Activated T-cell treated with anti-CD3 and anti-CD28 coated beads, Interleukin-2, amount 50 U/mL, for 1 hour (primary cell): ENCODE results near the gene KNDC1.
"Not testable (repeated sequence)": the region's sequence is repeated elsewhere in the genome, so short reads cannot be mapped to it uniquely, and the experiment has no call there.

ENCODE experiments used
- DNase-seq: peaks from one replicate; pipeline ENCODE4 v3.0.0-alpha.2; 2020

The KNDC1 gene, protein sequence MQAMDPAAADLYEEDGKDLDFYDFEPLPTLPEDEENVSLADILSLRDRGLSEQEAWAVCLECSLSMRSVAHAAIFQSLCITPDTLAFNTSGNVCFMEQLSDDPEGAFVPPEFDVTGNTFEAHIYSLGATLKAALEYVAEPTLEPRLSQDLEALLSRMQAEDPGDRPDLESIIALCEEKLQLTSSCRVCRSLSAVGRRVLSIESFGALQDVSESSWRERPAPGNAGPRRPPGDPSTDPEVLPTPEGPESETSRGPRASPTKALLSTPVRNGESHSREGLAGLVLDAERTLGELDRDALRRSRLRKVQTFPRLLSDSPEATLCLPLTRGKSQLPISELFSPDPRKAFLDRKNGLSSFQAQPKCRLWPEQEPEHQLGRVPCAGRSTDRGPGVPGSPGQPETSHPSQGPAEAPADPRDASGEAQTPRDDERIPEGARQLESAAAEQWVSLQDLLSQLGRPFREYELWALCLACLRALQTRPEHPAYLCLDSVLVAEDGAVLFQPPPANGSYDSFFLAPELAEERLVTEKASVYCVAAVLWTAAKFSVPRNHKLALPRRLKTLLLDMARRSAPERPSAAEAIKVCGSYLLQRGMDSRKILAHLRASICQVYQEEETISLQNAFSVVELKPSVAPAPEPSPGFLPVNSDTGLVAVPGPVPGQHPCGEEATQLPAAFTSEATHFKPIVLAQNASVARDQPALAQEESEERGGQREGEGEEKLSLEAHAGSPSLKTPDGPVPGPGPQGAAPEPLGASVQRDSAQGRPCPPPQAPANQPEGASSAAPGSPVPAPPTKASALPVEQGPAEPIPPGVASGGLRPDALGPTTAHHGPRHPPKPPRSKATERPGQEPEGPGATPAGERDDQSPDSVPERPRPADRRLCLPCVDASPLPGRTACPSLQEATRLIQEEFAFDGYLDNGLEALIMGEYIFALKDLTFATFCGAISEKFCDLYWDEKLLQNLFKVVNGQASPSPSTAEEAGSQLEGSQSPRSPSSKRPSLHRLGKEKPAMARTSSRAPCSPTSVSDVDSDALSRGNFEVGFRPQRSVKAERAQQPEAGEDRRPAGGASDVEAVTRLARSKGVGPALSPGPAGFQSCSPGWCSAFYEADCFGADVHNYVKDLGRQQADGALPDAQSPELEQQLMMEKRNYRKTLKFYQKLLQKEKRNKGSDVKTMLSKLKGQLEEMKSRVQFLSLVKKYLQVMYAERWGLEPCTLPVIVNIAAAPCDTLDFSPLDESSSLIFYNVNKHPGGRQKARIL (N-terminal part only)

DNA sequence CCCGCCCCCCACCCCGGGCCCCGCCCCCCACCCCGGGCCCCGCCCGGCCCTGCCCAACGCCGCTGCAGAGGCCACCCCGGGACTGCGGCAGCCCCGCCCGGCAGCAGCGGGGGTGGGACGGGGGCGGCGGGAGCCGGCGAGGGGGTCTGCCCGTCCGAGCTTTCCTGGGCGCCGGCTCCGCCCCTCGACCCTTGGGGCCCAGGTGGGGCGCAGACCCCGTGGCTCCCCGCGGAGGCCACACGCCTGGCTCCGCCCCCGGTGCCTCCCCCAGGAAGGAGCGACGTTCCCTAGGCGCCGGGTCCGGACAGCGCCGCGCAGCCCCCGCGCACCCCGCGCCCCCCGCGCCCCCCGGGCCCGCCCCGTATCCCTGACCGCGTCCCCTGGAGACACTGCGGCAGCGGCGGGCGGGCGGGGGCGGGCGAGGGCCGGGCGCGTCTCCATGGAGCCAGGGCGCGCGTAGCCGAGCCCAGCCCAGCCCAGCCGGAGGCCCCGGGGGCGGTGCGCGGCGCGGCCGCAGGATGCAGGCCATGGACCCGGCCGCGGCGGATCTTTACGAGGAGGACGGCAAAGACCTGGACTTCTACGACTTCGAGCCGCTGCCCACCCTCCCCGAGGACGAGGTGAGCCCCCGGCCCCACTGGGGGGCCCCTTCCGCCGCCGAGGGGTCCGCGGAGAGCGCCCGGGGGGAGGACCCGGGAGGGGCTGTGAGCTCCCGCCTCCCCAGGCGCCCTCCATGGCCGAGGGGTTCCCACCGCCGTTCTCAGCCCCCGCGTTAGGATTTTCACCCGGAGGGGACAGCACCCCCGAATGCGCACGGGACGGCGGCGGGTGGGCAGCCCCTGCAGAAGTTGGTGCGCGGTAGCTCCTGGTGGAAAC is at the start of gene KNDC1:
KNDC1 (plus strand) TSS at position 270 of the 876 bp plus-strand sequence; CDS start at position 519, 249 bp downstream.
- peak; percentile 44 for DNase-seq

DNA sequence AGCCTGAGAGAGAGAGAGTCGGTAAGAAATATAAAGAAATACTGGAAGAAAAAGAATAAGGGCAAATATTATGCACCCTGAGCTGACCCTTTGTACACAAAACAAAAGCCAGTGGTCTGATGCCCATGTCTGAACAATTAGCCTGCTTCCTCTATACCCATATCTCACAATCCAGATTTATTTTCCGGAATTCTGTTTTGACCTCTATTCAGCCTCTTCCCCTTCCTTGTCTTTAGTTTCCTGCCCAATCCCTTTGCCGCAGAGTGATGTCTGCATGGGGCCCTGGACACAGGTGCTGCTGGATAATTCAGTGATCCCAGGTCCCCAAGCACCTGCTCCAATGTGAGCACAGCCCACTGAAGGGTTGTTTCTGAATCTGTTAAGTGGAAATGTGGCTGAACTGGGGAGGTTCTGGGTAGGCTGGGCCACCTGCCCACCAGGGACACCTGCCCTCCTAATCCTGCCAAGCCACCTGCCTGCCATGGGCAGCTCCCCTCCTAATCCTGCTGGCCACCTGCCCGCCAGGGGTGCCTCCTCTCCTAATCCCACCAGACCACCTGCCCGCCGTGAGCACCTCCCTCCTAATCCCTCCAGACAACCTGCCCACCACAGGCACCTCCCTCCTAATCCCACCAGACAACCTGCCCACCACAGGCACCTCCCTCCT is 49.3 kb upstream of the KNDC1 start:
- no peak for DNase-seq

DNA sequence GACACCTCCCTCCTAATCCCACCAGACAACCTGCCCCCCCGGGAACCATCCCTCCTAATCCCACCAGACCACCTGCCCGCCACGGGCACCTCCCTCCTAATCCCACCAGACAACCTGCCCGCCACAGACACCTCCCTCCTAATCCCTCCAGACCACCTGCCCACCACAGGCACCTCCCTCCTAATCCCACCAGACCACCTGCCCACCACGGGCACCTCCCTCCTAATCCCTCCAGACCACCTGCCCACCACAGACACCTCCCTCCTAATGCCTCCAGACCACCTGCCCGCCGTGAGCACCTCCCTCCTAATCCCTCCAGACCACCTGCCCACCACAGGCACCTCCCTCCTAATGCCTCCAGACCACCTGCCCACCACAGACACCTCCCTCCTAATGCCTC is 48.4 kb upstream of the KNDC1 start:
- not testable (repeated sequence) for DNase-seq

DNA sequence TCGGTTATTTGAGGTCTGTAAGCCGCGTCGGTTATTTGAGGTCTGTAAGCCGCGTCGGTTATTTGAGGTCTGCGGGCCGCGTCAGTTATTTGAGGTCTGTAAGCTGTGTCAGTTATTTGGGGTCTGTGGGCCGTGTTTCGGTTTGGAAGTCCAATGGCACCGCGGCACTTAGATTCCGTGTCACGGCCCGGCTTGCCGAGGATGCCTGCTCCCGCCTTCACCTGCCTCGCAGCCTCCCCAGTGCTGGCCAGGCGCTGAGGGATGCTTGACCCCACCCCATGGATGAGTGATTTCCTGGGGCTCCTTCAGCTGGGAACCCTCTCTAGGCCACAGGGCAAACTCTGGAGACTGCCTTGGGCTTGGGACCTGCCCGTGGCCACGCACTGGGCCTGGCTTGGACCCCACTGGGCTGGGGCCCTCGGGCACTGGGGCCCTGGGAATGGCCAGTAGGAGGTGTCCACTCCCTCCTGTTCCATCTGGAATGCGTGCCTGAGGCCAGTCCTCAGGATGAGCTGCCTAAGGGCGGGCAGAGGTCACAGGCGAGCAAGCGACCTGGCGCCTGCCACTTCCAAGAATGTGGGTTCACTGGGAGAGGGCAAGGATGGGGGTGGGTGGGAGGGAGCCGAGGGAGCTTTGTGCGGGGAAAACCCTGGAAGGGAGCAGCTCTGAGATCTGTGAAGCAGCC is 46.7 kb upstream of the KNDC1 start:
- no peak for DNase-seq

DNA sequence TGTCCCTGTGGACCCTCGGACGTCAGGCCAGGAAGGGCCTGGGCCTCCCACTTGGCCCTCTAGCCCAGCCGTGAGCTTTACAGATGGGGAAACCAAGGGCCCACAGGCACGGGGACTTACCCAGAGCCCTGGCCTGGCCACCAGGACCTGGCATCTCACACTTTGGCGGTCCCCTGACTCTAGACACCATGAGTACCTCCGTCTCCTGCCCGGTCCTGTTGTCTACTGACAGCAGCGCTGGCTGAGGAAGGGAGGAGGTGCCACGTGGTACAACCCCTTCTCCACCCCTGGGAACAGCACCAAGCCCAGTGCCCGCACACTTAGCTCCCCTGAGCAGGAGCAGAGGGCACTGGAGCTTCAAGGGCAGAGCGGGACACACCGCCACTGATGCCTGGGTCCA is 46.2 kb upstream of the KNDC1 start:
- no peak for DNase-seq

DNA sequence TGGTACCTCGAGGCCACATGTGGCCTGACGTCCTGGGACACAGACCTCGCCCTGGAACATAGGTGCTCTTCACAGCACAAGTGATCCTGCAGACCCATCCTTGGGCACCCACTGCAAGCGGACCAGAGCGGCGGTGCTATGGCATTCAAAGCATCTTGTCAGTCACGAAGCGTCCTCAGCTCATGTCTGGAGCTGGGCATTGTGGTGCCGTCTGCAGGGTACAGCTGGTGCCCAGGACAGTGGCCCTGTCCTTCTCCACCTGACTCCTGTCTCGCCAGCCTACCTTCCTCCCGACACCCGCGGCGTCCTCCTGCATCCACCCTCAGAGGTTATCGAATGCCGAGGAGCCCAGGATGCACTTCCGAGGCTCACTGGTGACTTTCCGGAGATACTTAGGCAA is 45.8 kb upstream of the KNDC1 start:
- DNase-seq = no peak

DNA sequence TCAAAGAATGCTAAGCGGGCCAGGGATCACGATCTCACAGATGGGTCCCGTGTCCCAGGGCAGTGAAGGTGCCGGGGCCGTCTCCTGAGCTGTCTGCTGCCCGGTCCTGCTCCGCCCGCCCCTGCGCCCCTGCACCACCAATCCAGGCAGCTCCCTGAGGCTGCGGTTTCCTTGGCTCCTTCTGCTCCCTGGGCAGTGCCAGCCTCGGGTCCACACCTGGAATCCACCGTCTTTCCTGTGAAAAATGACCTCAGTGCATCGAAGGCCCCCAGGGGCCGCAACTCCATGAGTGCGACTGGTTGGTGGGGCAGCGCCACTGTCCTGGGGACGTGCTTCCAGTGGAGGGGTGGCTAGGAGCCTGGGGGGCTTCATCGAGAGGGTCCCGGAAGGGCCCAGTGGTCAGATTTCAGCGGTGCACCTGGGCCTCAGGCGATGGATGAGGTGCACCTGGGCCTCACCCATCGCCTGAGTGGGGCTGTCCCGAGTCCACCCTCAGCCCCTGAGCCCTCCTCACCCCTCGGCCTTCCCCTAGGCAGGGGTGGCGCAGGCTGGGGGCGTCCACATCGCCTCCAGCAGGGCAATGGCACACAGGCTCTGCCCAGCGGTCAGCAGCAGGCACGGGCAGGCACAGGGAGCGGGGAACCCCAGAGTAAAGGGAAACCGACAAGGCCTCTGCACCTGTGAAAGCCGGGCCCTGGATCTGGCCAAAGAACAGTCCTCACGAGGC is 45.1 kb upstream of the KNDC1 start:
- DNase-seq = no peak

DNA sequence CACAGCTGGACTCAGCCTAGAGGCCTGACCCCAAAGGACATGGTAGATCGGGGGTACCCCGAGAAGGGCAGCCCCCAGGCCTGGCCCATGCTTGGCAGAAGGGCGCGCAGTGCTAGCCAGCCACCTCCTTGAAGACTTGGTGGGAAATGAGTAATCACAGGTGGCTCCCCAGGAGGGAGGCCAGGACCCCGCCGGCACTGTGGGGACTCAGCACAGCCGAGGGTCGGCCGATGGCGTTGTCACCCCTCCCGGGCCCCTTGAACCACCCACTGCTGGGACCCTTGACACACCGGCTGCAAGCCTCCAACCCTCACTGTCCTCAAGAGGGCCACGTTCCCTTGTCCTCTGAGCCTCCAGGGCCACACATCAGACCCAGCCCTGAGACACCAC is 44.6 kb upstream of the KNDC1 start:
- DNase-seq = no peak

DNA sequence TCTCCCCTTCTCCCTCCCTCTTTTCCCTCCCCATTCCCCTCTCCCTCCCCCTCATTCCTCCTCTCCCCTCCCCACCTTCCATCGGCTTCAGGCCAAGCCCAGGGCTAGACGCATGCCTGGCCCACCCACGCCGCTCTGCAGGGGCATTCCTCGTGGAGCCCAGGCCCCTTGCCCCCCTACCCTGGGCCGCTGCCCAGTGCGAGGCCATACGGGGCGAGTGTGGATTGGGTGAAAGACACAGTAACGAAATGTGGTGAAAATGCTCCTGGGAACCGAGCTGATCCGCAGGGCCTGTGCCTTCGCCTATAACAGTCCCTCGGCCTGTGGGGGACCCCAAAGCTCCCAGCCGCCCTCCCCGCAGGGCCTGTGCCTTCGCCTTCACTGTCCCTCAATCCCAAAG is 44.0 kb upstream of the KNDC1 start:
- no peak for DNase-seq

DNA sequence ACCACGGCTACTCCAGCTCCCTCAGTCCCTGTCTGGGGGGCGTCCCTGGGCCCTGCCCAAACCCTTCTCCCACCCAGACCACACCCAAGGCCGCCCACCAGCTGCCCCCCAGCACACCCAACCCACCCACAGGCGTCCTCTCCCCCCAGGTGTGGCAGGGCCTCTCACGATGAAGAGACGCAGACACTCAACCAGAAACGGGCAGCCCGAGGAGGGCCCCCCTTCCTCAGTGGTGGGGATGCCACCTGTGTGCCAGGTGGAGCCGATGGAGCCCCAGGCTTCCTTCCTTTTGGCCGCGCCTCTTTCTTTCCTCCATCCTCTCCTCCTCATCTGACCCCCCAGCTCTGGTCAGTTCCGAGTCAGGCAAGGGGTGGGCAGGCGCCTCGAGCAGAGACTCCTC is 43.6 kb upstream of the KNDC1 start:
- DNase-seq = no peak

DNA sequence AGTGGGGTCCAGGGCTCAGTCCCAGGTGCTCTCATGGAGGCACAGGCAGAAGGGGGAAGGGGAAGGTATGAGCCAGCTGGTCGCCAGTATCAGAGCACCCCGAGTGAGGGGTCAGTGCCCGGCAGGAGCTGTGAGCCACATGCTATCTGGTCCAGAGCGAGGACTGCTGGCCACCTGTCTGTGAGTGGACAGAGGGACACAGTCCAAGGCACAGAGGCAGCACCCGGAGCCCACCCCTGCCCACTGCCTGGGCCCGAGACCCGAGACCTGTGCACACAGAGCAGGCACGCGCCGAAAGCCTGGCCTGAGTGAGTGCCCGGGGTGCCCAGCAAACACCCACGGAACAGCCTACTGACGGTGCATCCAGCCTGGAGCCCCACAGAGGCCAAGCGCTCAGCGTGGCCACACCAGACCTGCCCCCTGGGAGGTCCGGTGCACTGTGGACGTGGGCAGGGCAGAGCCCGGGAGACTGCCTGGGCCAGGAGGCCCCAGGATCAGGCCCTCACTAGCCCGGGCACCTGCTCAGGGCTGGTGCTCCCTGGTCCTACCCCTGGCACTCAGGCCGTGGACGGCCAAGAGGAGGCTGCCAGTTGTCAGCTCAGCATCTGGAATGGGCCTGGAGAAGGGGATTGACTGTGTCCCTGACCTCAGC is 42.9 kb upstream of the KNDC1 start:
- DNase-seq = no peak

DNA sequence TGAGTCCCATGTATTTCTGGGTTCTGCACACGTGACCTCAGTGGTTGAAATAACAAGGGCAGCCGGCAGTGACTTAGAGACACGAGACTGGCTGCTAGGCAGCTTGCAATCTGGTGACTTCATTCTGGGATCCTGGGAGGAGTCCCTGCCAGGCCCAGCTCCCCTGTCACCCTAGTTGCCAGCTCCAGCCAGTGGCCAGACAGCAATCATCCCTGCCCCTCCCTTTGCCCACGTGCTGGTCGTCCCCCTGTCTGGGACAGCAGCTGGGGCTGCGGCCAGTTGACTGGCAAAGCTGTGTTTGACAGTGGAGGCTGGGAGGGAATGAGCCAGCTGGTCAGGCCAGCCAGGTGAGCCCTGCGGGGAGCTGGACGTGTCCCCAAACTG is 42.3 kb upstream of the KNDC1 start:
- no peak for DNase-seq

DNA sequence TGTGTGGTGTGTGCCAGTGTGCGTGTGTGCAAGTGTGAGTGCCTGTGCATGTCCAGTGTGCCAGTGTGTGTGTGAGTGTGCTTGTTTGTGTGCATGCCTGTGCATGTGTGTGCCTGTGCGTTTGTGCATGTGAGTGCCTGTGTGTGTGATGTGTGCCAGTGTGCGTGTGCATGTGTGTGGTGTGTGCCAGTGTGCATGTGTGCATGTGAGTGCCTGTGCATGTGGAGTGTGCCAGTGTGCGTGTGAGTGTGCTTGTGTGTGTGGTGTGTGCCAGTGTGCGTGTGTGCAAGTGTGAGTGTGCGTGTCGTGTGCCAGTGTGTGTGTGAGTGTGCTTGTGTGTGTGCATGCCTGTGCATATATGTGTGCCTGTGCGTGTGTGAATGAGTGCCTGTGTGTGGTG is 38.5 kb upstream of the KNDC1 start:
- DNase-seq = no peak

DNA sequence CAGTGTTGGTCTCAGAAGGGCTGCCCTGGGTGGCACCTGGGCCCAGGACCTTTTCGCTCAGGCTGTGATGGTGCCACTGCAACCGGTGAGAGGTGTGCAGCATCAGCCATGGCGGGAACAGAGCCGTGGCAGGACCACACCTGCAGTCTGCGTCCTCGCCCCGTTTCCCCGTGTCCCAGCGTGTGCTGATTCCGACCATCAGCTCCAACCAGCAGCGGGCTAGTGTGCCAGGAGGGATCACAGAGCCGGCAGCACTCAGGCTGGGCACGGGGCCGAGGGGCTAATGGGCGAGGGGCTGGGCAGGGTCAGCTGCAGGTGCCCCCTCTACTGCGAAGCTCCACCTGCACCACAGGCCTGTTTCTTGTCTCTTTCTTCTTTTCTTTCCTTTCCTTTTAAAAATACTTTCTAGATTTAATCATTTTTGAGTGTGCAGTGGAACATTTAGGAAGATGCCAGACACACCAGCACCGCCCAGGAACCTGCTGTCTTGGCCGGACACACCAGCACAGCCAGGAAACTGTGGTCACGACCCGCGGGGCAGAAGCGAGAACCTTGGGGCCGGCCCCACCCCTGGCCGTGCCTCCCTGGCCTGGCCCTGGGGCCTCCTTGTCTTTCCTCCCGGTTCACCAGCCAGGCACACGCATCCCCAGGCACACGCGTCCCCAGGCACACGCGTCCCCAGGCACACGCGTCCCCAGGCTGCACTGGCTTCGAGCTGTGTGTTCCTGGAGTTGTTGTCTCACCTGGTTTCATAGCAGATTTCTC is 37.7 kb upstream of the KNDC1 start:
- no peak for DNase-seq

DNA sequence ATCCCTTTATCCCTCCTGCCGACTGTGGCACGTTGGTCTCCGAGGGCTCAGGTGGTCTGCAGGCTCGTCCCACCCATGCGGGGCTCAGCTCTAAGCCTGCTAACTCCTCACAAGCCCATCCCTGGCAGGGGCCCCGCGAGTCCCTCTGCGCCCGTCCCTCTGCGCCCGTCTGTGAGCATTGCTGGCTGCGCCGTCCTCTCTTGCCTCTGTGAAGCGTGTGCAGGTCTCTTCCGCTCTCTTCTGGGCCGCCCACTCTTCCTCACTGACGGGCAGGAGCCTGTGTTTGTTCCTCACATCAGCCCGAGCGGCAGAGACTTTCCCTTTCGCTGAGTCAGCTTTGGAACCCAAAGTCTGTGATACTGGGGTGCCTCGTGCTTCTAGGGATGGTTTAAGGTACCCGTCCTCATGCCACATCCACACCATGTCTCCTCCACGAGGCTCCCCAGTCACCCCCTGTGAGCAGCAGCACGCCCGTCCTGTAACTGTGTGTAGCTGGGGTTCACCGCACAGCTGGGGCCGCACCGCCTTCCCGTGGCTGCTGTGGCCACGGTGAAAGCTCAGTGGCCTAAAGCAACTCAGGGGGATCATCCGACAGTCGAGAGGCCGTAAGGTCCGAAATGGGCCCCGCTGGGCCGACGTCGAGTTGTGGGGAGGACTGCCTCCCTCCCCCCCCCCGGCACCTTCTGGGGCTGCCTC is 36.8 kb upstream of the KNDC1 start:
- DNase-seq = no peak

DNA sequence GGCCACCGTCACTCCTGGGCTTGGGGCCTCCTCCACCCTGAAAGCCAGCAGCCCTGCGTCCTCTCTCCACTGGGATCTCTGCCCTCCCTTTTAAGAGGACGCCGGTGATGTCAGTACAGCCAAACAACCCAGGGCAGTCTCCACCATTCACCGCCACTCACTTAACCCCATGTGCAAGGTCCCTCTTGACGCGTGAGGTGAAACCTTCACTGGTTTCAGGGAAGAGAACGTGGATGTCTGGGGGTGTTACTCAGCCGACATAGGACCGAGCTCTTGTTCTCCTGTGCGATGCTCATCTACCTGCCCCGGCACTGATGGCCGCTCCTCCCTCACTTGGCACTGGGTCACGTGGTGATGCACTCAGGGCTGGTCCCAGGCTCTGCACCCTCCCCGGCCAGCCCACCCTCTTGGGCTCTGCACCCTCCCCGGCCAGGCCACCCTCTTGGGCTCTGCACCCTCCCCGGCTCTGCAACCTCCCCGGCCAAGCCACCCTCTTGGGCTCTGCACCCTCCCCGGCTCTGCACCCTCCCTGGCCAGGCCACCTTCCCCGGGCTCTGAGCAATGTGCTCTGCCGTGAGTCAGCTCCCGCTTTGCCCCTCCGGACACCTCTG is 36.2 kb upstream of the KNDC1 start:
- no peak for DNase-seq

DNA sequence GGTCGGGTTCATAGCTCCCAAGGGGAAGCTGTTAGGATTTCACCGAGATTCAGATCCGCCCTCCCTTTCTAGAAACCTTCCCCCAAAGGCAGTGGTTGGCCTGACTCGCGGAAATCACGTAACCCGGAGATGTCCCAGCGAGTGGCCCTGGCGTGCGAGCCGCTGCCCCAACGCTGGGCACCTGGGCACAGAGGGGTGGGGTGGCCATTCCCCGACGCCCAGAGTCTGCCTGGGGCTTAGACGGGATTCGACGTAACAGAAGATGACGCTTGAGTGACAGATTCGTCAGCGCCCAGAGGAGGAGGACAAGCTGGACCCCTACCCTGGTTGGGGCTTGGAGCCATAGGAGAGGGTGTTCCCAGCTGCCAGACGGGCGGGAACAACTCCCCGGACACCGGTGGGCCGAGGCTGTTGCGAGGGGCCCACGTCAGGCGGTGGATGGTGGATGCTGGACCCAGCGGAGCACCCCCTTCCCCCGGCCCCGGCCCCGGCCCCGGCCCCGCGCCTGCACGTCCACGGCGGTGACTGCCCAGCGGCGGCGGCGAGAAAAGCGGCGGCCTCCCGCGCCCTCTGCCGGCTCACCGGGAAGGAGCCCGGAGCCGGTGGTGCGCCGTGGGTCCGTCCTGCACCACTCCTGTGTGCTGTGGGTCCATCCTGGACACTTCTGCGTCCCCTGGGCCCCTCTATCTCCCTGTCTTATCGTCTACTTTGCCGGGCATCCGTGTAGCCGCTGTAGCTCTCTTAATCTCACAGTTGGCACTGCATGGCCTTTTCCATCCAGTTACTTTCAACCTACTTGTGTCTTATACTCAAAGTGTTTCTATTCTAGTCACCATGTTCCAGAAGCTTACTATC is 35.4 kb upstream of the KNDC1 start:
- peak; percentile 16 for DNase-seq
